SK-N-SH treated with all-trans-retinoic acid at 6 μM for 48 hours (cell line): Measurements from ENCODE around the gene SIRT5.

ENCODE experiments used
- ATAC-seq: fragments of 200-7000 bp; cut with Tn5 transposase; 3 replicates; pipeline ENCODE4 v1.9.1; 2020; ENCODE audit warnings: mild to moderate bottlenecking, moderate library complexity
- ARNTL ChIP-seq: fragments of 450-650 bp; formaldehyde crosslinking; IDR thresholded peaks from 2 replicates; pipeline ENCODE4 v1.5.0; 2020; ENCODE audit warnings: low read depth, mild to moderate bottlenecking, moderate library complexity, borderline replicate concordance
- BACH2 ChIP-seq: fragments of 250-450 bp; sonication (Bioruptor Pico); IDR thresholded peaks from 2 replicates; pipeline ENCODE4 v1.9.0; 2021; ENCODE audit warnings: mild to moderate bottlenecking, borderline replicate concordance
- CSDC2 ChIP-seq: fragments of 250-450 bp; sonication (Bioruptor Pico); IDR thresholded peaks from 2 replicates; pipeline ENCODE4 v1.5.0; 2020; ENCODE audit warnings: mild to moderate bottlenecking, moderate library complexity
- CSRNP3 ChIP-seq: fragments of 250-450 bp; sonication (Bioruptor Pico); IDR thresholded peaks from 2 replicates; pipeline ENCODE4 v1.5.1; 2021; ENCODE audit warnings: mild to moderate bottlenecking, moderate library complexity
- ESRRG ChIP-seq: fragments of 250-450 bp; sonication (Bioruptor Pico); IDR thresholded peaks from 2 replicates; pipeline ENCODE4 v1.6.1; 2021; ENCODE audit warnings: mild to moderate bottlenecking
- GLIS3 ChIP-seq: fragments of 250-450 bp; sonication (Bioruptor Pico); IDR thresholded peaks from 2 replicates; pipeline ENCODE4 v1.5.0; 2020; ENCODE audit warnings: mild to moderate bottlenecking, moderate library complexity
- ISL1 ChIP-seq: fragments of 250-450 bp; sonication (Bioruptor Pico); IDR thresholded peaks from 2 replicates; pipeline ENCODE4 v2.1.2; 2022; ENCODE audit warnings: mild to moderate bottlenecking, moderate library complexity
- PATZ1 ChIP-seq: fragments of 250-450 bp; sonication (Bioruptor Pico); IDR thresholded peaks from 2 replicates; pipeline ENCODE4 v1.8.0; 2020; ENCODE audit warnings: mild to moderate bottlenecking, moderate library complexity, borderline replicate concordance
- POU6F1 ChIP-seq: fragments of 250-450 bp; sonication (Bioruptor Pico); IDR thresholded peaks from 2 replicates; pipeline ENCODE4 v1.8.0; 2021; ENCODE audit warnings: low read depth, mild to moderate bottlenecking, moderate library complexity, borderline replicate concordance
- PPARA ChIP-seq: fragments of 250-450 bp; sonication (Bioruptor Pico); IDR thresholded peaks from 2 replicates; pipeline ENCODE4 v1.5.0; 2020; ENCODE audit warnings: mild to moderate bottlenecking, borderline replicate concordance
- RARB ChIP-seq: fragments of 250-450 bp; sonication (Bioruptor Pico); IDR thresholded peaks from 2 replicates; pipeline ENCODE4 v1.8.0; 2021; ENCODE audit warnings: mild to moderate bottlenecking, moderate library complexity
- TCF4 ChIP-seq: fragments of 250-450 bp; sonication (Bioruptor Pico); IDR thresholded peaks from 2 replicates; pipeline ENCODE4 v1.8.0; 2021; ENCODE audit warnings: mild to moderate bottlenecking, moderate library complexity, borderline replicate concordance
- TOX ChIP-seq: fragments of 250-450 bp; sonication (Bioruptor Pico); IDR thresholded peaks from 2 replicates; pipeline ENCODE4 v1.8.0; 2021; ENCODE audit warnings: mild to moderate bottlenecking, moderate library complexity, borderline replicate concordance
- TSHZ2 ChIP-seq: fragments of 250-450 bp; sonication (Bioruptor Pico); IDR thresholded peaks from 2 replicates; pipeline ENCODE4 v1.5.0; 2020; ENCODE audit warnings: mild to moderate bottlenecking, moderate library complexity
- ZC3H10 ChIP-seq: fragments of 250-450 bp; sonication (Bioruptor Pico); IDR thresholded peaks from 2 replicates; pipeline ENCODE4 v1.5.1; 2021; ENCODE audit warnings: mild to moderate bottlenecking, moderate library complexity
- ZFP3 ChIP-seq: fragments of 250-450 bp; sonication (Bioruptor Pico); IDR thresholded peaks from 2 replicates; pipeline ENCODE4 v1.5.0; 2020; ENCODE audit warnings: mild to moderate bottlenecking, moderate library complexity
- ZNF565 ChIP-seq: fragments of 450-650 bp; formaldehyde crosslinking; conservative IDR thresholded peaks from 2 replicates; pipeline ENCODE4 v1.5.0; 2020; ENCODE audit warnings: low read depth, mild to moderate bottlenecking, moderate library complexity
- ZNF70 ChIP-seq: fragments of 450-650 bp; formaldehyde crosslinking; IDR thresholded peaks from 2 replicates; pipeline ENCODE4 v1.5.0; 2020; ENCODE audit warnings: mild to moderate bottlenecking, moderate library complexity
- ZNF8 ChIP-seq: fragments of 450-650 bp; formaldehyde crosslinking; IDR thresholded peaks from 2 replicates; pipeline ENCODE4 v1.5.0; 2020; ENCODE audit warnings: mild to moderate bottlenecking, moderate library complexity

The SIRT5 gene

GRCh38 chr6:13577926-13578325, 3.5 kb downstream of the SIRT5 start:
- no peak for ATAC-seq
- TF ChIP-seq TSHZ2 (CRISPR knock-in tag) (no peak), RARB (CRISPR knock-in tag) (no peak), TCF4 (CRISPR knock-in tag) (no peak), PPARA (CRISPR knock-in tag) (no peak), ZC3H10 (no peak), CSDC2 (CRISPR knock-in tag) (no peak), TOX (CRISPR knock-in tag) (no peak), ZNF8 (CRISPR knock-in tag) (no peak)

GRCh38 chr6:13579911-13580310, 5.5 kb downstream of the SIRT5 start:
- no peak for TF ChIP-seq ZNF70
- no peak for ATAC-seq

GRCh38 chr6:13581700-13582229, 7.4 kb downstream of the SIRT5 start:
- TF ChIP-seq ISL1 (CRISPR knock-in tag) = no peak
- no peak for TF ChIP-seq PPARA (CRISPR knock-in tag)
- TF ChIP-seq POU6F1 (CRISPR knock-in tag) = no peak
- TF ChIP-seq ESRRG (CRISPR knock-in tag) = no peak
- TF ChIP-seq, all 23 proteins: peak for 0
- ATAC-seq = no peak

GRCh38 chr6:13586603-13587542, 12.5 kb downstream of the SIRT5 start:
- TF ChIP-seq CSRNP3 (CRISPR knock-in tag) (no peak), ZNF8 (CRISPR knock-in tag) (no peak), ARNTL (CRISPR knock-in tag) (no peak), ZC3H10 (no peak), BACH2 (CRISPR knock-in tag) (no peak), ZNF70 (no peak), PATZ1 (CRISPR knock-in tag) (no peak), POU6F1 (CRISPR knock-in tag) (no peak), TOX (CRISPR knock-in tag) (no peak), CSDC2 (CRISPR knock-in tag) (no peak), ESRRG (CRISPR knock-in tag) (no peak), GLIS3 (CRISPR knock-in tag) (no peak), ZFP3 (CRISPR knock-in tag) (no peak), ISL1 (CRISPR knock-in tag) (no peak), TSHZ2 (CRISPR knock-in tag) (no peak), ZNF565 (CRISPR knock-in tag) (no peak)
- TF ChIP-seq, all 23 proteins: peak for 0
- no peak for ATAC-seq
